ENCODE results near the gene KDM6A. TPM values are rescaled to one million over a fixed set of nuclear protein-coding genes. Genes with fewer than 3 reads are reported as not detected.

Gene KDM6A
- total RNA-seq, 1 experiment from 2014 or later: 21.0 TPM

GRCh38 chrX:45031830-45032378 is 158.9 kb downstream of the KDM6A start:
- H2AFZ ChIP-seq (ENCODE audit: low read depth, low read length, poor library complexity, severe bottlenecking): no peak overlapping the region
- no peak overlapping the region for H3K4me3 ChIP-seq (replicated peaks in 1 of 2; ENCODE audit: low read depth in 1 of 2, low read length in 2 of 2)
- H3K4me1 ChIP-seq (ENCODE audit: control insufficient read depth in 1 of 2, insufficient read depth in 2 of 2, low read length in 2 of 2): no peaks in the 10 kb centered on the region
- H3K79me2 ChIP-seq (ENCODE audit: insufficient read depth, low read length): peaks cover 45% of the 10 kb centered on the region
- RAD21 ChIA-PET (ENCODE audit: low non-redundant PET in 1 of 2, low total read pairs in 2 of 2, uncharacterized antibody in 2 of 2, unreplicated experiment in 2 of 2): no interaction called here
- no peak for TF ChIP-seq ZFX (IDR thresholded peaks at IDR 0.05)
- no peak for TF ChIP-seq CTCF (IDR thresholded peaks at IDR 0.05 in 2 of 3, conservative IDR thresholded peaks at IDR 0.05 in 1 of 3; ENCODE audit: borderline replicate concordance in 1 of 3, insufficient read depth in 1 of 3, low read depth in 2 of 3, low read length in 2 of 3)
- no peak for TF ChIP-seq SRF (IDR thresholded peaks at IDR 0.05; ENCODE audit: low read depth)
- TF ChIP-seq POLR2A (IDR thresholded peaks at IDR 0.05; ENCODE audit: borderline replicate concordance, extremely low read depth, insufficient read depth, insufficient read length): no peak
- no peak for TF ChIP-seq POLR2AphosphoS5 (IDR thresholded peaks at IDR 0.05; ENCODE audit: low read depth, low read length)
- TF ChIP-seq EGR1 (IDR thresholded peaks at IDR 0.05; ENCODE audit: low read depth): no peak
- TF ChIP-seq FOSL1 (IDR thresholded peaks at IDR 0.05; ENCODE audit: low read depth): no peak
- no peak for TF ChIP-seq SP1 (IDR thresholded peaks at IDR 0.05; ENCODE audit: low read depth)
- no peak for TF ChIP-seq ELF1 (IDR thresholded peaks at IDR 0.05; ENCODE audit: borderline replicate concordance, low read depth)
- no peak for TF ChIP-seq TCF7L2 (IDR thresholded peaks at IDR 0.05; ENCODE audit: borderline replicate concordance, extremely low read depth, insufficient read depth, insufficient read length)
- TF ChIP-seq EZH2phosphoT487 (IDR thresholded peaks at IDR 0.05; ENCODE audit: borderline replicate concordance): no peak
- TF ChIP-seq CEBPB (IDR thresholded peaks at IDR 0.05; ENCODE audit: low read depth): no peak
- TF ChIP-seq RAD21 (IDR thresholded peaks at IDR 0.05; ENCODE audit: low read depth): no peak
- TF ChIP-seq MAX (IDR thresholded peaks at IDR 0.05): no peak
- TF ChIP-seq REST (IDR thresholded peaks at IDR 0.05; ENCODE audit: low read depth): no peak
- TF ChIP-seq ZBTB33 (IDR thresholded peaks at IDR 0.05; ENCODE audit: extremely low read depth, insufficient replicate concordance, low read length): no peak
- H3K9ac ChIP-seq (ENCODE audit: low read length): no peak overlapping the region
- H3K36me3 ChIP-seq (ENCODE audit: control insufficient read depth in 1 of 2, insufficient read depth in 2 of 2, low read length in 2 of 2): no peaks in the 10 kb centered on the region
- POLR2A ChIA-PET: no interaction called here
- H3K9me3 ChIP-seq (ENCODE audit: control insufficient read depth in 1 of 2, insufficient read depth in 1 of 2, low read depth in 1 of 2, low read length in 2 of 2): no peaks in the 10 kb centered on the region
- no TSS peak for BruUV-seq (replicated peaks)
- no peak overlapping the region for H3K27ac ChIP-seq (ENCODE audit: low read depth, low read length)
- no peak for DNase-seq (ENCODE audit: low read depth, low spot score)
- no peaks in the 10 kb centered on the region for H4K20me1 ChIP-seq (ENCODE audit: insufficient read depth)
- H3K27me3 ChIP-seq (ENCODE audit: insufficient read depth, low read length): no peaks in the 10 kb centered on the region
- H3K4me2 ChIP-seq (ENCODE audit: low read length): no peak overlapping the region
- intact Hi-C loops (cut with micrococcal nuclease): no loop called here
- ATAC-seq: no peak
- no peaks in the 10 kb centered on the region for H3K9me2 ChIP-seq (ENCODE audit: insufficient read depth)
- CTCF ChIA-PET: no interaction called here

Data from HCT116 (cell line).